DND-41 (cell line): ENCODE measurements around the gene IP6K2.

ENCODE experiments used
- ATAC-seq: fragments of 200-7000 bp; cut with Tn5 transposase; 3 replicates; pipeline ENCODE4 v1.9.1; 2021; ENCODE audit warnings: low read depth; ENCODE audit not compliant: insufficient read depth
- DNase-seq: peaks from one replicate; pipeline ENCODE4 v3.0.0-alpha.2; 2020
- H2AFZ ChIP-seq: 2 replicates; pipeline ENCODE4 v1.6.0; 2012; ENCODE audit warnings: low read depth, low read length
- H3K27ac ChIP-seq: 2 replicates; pipeline ENCODE4 v1.5.1; 2012; ENCODE audit warnings: low read length, inconsistent platforms
- H3K27me3 ChIP-seq: fragments of 200-600 bp; sonication (generic); 2 replicates; pipeline ENCODE4 v1.6.0; 2012; ENCODE audit warnings: low read length, mild to moderate bottlenecking, inconsistent platforms; ENCODE audit not compliant: insufficient read depth, poor library complexity
- H3K36me3 ChIP-seq: 2 replicates; pipeline ENCODE4 v1.5.1; 2012; ENCODE audit warnings: low read length, inconsistent platforms; ENCODE audit not compliant: insufficient read depth
- H3K4me1 ChIP-seq: 2 replicates; pipeline ENCODE4 v1.5.1; 2012; ENCODE audit warnings: mild to moderate bottlenecking, low read length; ENCODE audit not compliant: insufficient read depth
- H3K4me2 ChIP-seq: 2 replicates; pipeline ENCODE4 v1.6.0; 2012; ENCODE audit warnings: mild to moderate bottlenecking, moderate library complexity, low read length, inconsistent platforms; ENCODE audit not compliant: insufficient read depth
- H3K4me3 ChIP-seq, 2 experiments: fragments of 200-600 bp in 1 of 2; shearing (Covaris generic) in 1 of 2; 2 replicates each; pipeline ENCODE4 v1.5.1; 2012 to 2016; ENCODE audit warnings: inconsistent platforms in 2 of 2, low read length in 2 of 2, mild to moderate bottlenecking in 2 of 2, low read depth in 1 of 2, moderate library complexity in 1 of 2
- H3K79me2 ChIP-seq: 2 replicates; pipeline ENCODE4 v1.6.0; 2012; ENCODE audit warnings: low read length, inconsistent platforms; ENCODE audit not compliant: insufficient read depth
- H3K9ac ChIP-seq: 2 replicates; pipeline ENCODE4 v1.6.0; 2012; ENCODE audit warnings: low read depth, mild to moderate bottlenecking, inconsistent platforms, low read length, moderate library complexity
- H3K9me3 ChIP-seq: 2 replicates; pipeline ENCODE4 v1.5.1; 2012; ENCODE audit warnings: low read length, moderate library complexity, mild to moderate bottlenecking, inconsistent platforms; ENCODE audit not compliant: insufficient read depth, severe bottlenecking
- H4K20me1 ChIP-seq: 2 replicates; pipeline ENCODE4 v1.6.0; 2012; ENCODE audit warnings: low read length; ENCODE audit not compliant: insufficient read depth
- EZH2 ChIP-seq: IDR thresholded peaks from 3 replicates; pipeline ENCODE4 v1.6.1; 2012; ENCODE audit warnings: borderline replicate concordance, low read depth, mild to moderate bottlenecking, moderate library complexity, low read length, inconsistent platforms; ENCODE audit not compliant: severe bottlenecking
- TF ChIP-seq, protein P1 (sequence below): IDR thresholded peaks from 2 replicates; pipeline ENCODE4 v1.5.1; 2012; ENCODE audit warnings: borderline replicate concordance, low read length, moderate library complexity, mild to moderate bottlenecking; ENCODE audit not compliant: poor library complexity, severe bottlenecking; ENCODE audit errors: extremely low read depth

IP6K2 gene

GRCh38 chr3:48690846-48691458, 26.1 kb downstream of the IP6K2 start:
- Histone ChIP-seq H3K4me3 (no peak overlapping the region), H3K9me3 (no peaks in the 10 kb centered on the region), H3K36me3 (peaks cover 87% of the 10 kb centered on the region), H3K4me1 (peaks cover 8% of the 10 kb centered on the region), H2AFZ (no peak overlapping the region), H3K27me3 (no peaks in the 10 kb centered on the region), H3K9ac (no peak overlapping the region), H3K27ac (no peak overlapping the region), H3K79me2 (peaks cover 28% of the 10 kb centered on the region), H3K4me2 (no peak overlapping the region), H4K20me1 (peaks cover 60% of the 10 kb centered on the region)
- ATAC-seq (no peak), DNase-seq (no peak)
- TF ChIP-seq EZH2 = no peak
- TF ChIP-seq, protein P1, sequence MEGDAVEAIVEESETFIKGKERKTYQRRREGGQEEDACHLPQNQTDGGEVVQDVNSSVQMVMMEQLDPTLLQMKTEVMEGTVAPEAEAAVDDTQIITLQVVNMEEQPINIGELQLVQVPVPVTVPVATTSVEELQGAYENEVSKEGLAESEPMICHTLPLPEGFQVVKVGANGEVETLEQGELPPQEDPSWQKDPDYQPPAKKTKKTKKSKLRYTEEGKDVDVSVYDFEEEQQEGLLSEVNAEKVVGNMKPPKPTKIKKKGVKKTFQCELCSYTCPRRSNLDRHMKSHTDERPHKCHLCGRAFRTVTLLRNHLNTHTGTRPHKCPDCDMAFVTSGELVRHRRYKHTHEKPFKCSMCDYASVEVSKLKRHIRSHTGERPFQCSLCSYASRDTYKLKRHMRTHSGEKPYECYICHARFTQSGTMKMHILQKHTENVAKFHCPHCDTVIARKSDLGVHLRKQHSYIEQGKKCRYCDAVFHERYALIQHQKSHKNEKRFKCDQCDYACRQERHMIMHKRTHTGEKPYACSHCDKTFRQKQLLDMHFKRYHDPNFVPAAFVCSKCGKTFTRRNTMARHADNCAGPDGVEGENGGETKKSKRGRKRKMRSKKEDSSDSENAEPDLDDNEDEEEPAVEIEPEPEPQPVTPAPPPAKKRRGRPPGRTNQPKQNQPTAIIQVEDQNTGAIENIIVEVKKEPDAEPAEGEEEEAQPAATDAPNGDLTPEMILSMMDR = no peak

DNA sequence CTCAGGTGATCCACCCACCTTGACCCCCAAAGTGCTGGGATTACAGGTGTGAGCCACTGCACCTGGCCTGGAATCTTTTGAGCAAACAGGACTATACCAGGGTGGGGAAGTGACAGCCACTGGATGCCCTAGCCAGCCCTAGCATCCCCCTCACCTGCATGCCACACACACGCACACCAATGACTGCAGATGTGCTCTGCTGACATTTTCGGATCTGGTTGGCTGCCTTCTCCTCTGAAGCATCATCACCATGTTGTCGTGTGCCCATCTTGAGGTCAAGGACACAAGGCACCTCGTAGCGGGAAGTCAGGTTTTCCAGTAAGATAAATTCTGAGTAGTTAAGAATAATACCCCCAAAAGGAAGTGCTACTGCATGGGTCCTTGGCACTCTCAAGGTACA, 27.6 kb downstream of the IP6K2 start:
- Histone ChIP-seq H3K36me3 (peaks cover 73% of the 10 kb centered on the region), H2AFZ (no peak overlapping the region), H3K9ac (no peak overlapping the region), H3K27ac (no peak overlapping the region), H3K4me1 (peaks cover 19% of the 10 kb centered on the region), H3K4me3 (no peak overlapping the region), H3K4me2 (no peak overlapping the region), H3K79me2 (peaks cover 25% of the 10 kb centered on the region), H3K9me3 (no peaks in the 10 kb centered on the region), H3K27me3 (no peaks in the 10 kb centered on the region), H4K20me1 (peaks cover 48% of the 10 kb centered on the region)
- no peak for ATAC-seq
- TF ChIP-seq EZH2 = no peak
- TF ChIP-seq, protein P1 = no peak
- no peak for DNase-seq

DNA sequence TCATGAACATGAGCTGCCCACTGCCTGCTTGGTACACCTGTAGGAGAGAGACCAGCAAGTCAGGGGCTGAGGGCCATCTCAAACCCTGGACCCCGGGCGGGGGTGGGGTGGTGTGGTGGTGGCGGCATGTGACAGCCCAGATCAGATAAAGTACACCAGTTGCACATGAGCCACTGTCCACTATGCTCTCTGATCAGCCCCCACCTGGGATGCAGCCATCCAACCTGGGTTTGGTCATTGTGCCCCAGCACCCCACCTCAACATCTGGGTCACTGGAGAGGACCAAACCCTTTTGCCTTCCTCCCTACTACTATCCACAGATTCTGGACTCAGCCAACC, 28.3 kb downstream of the IP6K2 start:
- Histone ChIP-seq H3K4me2 (no peak overlapping the region), H2AFZ (no peak overlapping the region), H3K27ac (no peak overlapping the region), H3K36me3 (peaks cover 66% of the 10 kb centered on the region), H3K79me2 (peaks cover 27% of the 10 kb centered on the region), H3K4me3 (no peak overlapping the region), H4K20me1 (peaks cover 41% of the 10 kb centered on the region), H3K9ac (no peak overlapping the region), H3K4me1 (peaks cover 25% of the 10 kb centered on the region), H3K27me3 (no peaks in the 10 kb centered on the region), H3K9me3 (no peaks in the 10 kb centered on the region)
- DNase-seq = no peak
- TF ChIP-seq EZH2 = no peak
- TF ChIP-seq, protein P1 = no peak
- ATAC-seq = no peak
